ENCODE measurements around the gene PNPLA6.

DNA sequence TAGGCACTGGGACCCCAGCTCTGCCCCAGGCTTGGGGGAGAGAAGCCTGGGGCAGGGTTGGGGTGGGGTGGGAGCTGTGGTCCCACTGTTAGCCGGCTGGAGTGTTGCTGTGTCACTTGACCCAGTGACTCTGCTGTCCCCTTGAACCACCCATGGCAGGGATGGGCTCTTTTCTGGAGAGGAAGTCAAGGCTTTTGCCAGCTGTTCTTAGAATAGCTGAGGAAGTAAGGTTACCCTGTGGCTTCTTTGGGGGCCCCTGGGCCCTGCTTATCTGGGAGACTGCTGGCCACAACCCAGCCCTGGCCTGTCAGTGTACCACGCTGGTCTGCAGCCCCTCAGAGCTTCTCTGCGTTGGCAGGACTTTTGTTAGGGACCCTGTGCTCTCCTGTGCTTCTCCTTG, 9.1 kb downstream of the PNPLA6 start:
- no peak for TF ChIP-seq CTCF (IDR thresholded peaks at IDR 0.05)
- TF ChIP-seq POLR2AphosphoS5 (IDR thresholded peaks at IDR 0.05), result no peak
